Activated CD4-positive, alpha-beta T cell treated with anti-CD3 and anti-CD28 coated beads for 4 hours (primary cell): ENCODE measurements around the gene PDZD7.

ENCODE experiments used
- DNase-seq, 2 donors: peaks; one replicate each; pipeline ENCODE4 v3.0.0-alpha.2; 2020

The PDZD7 gene

DNA sequence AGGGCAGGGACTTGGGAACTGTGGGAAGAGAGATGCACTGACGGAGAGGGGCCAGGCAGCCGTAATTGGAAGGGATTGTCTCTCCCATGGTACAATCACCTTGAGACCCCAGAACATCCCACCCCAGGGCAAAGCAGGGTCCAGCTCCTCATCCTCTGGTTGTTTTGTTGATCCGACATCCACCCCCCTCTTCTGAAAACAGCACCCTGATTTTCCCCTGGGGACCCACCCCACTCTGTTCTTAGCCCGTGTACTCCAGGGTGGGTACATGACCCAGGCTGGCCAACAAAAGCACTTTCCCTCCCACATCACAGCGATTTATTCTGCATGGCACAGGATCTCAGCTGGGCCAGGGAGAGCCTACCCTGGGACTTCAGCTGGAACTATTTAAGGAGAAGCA is 14.1 kb downstream of the PDZD7 start:
- DNase-seq, result no peak

DNA sequence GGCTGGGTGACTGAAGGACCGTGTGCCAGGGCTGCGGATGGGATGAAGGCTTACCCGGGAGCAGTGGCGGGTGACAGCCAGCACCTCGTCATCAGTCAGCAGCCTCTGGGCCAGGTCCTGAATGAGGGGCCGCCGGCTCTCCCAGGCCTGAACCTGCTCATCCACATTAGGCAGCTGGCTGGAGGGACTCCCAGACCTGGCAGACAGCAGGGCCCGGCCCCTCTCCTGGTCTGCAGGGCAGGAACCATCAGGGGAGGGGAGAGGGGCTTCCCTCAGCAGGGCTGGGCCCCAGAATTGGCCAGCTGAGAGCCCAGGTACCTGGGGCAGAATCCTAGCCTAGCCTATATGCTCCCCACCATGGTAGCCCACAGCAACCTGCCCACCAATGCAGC is 15.4 kb downstream of the PDZD7 start:
- no peak for DNase-seq

DNA sequence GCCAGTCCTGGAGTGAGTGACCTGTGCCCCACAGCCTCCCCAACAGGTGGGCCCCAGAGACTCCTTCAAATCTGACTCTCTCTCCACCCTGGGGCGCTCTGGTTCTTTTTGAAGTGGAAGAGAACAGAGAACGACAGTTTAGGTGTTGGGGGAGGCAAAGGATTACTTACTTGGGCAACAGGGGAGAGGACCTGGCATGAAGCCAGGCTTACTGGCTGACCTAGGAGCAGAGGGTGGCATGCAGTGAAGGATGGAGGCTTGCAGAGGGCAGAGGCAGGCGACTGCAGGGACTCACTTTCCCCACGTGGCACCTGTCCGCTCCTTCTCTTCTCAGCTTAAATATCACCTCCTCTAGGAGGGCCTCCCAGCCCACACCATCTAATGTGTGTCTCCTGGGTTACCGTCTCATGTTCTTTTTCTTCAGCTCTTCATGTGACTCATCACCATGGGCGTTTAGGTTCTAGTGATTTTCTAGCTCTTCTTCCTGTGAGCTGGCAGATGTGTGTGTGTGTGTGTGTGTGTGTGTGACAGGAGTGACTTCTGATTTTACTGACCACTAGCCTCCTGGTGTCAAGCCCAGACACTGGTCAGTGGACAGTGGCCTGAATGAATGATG is 15.9 kb downstream of the PDZD7 start:
- DNase-seq, result no peak

DNA sequence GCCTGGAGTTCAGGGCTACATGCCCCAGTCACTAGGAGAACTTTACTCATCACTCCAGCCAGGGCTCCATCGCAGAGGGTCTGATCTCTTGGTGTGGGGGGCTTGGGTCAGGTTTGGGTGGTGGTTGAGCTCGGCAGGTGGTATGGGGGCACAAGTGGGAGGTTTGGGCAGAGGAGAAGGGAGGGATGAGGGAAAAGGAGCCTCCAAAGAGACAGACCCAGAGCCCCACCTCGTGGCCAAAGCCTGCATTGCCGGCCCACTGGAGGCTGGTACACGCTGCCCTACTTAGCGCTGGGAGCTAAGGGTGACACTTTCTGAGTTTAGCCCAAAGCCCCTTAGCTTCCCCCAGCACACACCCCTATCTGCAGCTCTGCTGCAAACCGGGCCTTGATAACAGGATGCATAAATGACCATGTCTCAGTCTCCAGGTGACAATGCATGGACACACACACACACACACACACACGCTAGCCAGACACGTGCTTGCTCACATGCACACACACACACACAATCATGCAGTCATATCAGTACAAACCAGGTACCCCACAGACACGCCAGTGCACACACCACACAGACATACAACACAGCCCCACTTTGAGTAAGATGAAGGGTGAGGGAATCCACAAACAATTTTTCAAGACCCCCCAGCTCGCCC is 16.6 kb downstream of the PDZD7 start:
- DNase-seq, result peak; percentile 59 to 78

DNA sequence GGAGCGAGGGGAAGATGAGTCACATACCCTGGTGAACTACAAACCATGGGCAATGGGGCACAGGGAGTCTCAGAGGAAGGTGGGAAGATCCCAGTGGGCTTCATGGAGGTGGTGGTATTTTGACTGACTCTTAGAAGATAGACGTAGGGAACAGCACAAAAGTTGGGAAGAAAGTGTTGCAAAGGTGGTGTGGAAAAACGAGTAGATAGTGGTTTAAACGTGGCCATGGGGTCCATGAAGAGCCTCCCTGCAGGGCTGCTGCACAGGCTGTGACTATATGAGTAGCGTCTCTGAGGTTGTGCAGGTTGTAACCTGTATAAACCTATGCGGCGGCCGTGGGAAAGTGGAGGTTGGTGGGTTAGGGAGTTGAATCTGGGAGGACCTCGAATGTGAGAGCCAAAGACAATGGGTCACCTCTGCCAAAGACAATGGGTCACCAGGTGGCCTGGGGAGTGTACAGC is 17.5 kb downstream of the PDZD7 start:
- DNase-seq, result no peak

DNA sequence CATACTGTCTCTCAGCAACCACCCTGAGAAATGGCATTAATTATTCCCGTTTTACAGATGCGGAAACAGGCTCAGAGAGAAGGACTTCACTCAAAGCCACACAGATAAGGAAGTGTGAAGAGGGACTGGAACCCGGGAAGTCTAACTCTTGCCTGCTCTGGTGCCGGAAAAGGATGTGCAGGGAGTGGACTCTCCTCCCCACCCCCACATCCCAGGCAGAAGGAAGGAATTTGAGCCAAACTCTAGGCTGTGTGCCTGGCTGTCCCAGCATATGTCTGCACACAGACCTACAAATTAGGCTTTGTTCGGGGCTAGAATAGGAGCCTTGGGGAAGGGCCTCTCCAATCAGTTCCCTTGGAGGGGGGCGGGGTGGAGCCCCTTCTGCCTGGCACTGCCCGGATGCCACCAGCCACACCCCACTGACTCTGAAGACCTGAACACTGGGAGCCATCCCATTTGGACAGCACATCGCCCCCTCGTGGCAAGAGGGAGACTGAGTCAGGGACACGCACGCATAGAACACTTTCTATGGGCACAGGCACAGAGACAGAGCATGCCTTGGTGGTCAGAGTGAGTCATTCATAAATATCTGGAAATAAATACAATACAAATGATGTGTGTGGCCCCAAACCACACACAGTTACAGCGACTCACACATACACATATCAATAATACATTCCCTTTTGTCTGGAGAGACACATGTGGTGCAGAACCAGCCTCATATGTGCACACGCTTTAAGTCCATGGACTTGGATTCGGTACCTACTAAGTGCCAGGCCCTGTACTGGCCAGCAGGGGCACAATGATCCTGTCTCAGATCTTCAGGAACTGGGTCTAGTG is 18.2 kb downstream of the PDZD7 start:
- peak; percentile 80 to 81 for DNase-seq

DNA sequence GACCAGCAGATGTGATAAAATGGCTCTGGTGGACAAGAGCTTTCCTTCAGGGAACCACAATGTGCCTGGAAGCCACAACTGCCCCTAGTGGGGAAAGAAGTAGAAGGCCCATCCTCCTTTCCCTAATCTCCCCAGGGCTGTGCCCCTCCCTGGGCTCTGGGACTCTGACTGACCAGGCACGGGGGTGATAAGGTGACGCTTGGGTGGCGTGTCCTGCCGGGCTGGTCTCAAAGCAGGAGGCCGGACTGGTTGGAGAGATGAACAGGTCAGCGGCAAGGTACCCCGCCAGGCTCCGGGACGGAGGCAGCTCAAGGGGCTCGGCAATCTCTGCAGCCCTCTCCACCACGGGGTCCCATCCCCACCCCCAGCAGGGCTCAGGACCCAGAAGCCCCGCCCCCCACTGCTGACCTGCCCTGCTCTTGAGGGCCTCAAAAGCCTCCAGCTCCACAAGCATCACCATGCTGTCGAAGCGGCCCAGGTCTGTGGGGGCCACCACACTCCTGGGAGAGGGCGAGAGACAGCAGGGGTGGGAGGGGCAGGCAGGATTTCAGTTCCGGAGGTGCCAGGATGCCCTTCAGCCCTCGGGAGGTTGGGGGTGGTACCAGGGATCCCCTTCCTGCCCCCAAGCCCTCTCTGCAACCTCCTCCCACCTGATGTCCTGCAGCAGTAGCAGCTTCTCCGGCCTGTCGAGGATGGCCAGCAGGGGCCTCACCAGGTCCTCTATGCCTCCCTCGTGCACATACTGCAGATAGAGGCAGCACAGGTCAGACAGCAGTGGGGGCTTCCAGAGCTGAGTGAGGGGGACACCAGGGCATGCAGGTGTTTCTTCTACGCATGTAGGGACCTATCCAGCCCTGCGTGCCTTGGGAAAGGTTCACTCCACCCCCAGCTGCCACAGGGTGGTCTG is 19.2 kb downstream of the PDZD7 start:
- DNase-seq, result no peak

DNA sequence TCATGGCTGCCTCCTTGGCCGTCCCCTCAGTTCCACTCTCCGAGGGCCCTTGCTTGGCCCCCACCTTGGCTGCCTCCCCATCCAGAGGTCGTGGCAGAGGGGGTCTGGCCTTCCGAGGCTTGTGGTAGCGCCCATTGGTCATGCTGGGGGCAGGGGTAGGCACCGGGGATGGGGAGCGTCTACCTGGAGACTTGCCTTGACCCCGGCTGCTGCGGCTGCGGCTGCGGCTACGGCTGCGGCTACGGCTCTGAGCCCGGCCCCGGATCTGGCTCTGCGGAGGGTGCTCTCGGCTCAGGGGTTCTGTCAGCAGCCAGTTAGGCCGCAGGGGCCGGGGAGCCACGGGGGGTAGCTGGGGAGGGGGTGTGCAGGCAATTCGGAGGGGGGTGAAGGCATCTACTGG is 20.6 kb downstream of the PDZD7 start:
- no peak for DNase-seq

DNA sequence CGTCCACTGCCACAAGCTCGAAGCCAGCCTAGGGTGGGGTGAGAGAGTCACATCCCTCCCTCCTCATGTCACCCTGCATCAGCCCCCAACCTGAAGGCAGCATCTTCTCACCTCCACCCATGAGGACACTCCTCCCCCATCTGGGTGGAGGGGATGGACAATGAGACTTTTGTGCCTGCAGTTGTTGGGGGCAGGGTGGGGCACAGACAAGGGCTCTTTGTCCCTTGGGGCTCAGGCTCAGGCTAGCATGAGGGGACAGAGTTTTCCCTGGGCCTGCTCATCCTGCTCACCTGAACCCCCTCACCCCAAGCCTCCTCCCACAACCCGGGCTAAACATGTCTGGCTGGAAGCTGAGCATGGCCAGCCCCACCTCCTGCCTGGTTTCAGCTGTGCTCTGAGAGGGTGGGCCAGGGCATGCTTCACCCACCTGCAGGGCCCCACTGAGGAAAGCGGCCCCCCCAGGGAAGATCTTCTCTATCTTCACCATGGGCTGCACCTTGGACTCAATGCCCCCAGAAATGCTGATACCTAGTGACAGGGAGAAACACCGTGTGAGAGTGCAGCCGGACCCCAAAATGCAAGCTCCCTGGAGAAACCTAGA is 22.0 kb downstream of the PDZD7 start:
- no peak for DNase-seq

DNA sequence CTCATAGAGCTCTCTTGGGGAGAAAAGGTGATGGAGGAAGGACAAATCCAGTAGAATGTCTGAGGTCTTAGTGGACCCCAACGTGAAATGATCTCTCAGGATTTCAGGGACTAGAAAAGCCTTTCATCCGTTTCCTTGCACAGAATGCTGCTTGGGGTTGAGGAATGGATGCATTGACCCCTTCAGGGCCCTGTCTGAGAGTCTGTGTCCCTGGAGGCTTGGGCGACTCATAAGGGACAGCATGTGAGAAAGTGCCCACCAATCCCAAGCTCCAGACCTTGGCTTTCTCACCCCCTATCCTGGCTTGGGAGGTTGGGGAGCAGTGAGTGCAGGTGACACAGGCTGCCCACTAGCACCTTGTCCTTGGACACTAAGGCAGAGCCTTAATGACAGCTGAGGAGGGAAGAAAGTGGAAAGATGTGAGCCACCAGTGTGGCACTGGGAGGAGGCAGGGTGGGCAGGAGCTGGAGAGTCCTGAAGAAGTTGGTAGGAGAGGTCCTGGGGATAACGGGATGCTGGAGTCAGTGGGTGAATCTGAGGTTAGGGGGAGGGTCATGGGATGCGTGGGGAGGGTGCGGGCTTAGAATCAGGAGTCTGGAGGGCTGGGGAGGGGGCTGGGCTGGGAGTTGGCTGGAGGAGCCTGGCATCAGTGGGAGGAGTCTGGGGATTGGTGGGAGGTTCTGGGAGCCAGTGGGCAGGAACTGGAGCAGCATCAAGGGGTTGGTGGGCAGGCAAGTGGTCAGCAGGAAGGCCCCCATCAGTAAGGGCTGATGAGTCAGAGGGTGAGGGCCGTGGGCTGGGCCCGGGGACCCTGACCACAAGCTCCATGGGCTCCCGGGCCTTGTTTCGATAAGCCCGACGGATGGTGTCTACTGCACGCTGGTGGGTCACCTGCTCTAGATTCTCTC is 22.8 kb downstream of the PDZD7 start:
- no peak for DNase-seq

DNA sequence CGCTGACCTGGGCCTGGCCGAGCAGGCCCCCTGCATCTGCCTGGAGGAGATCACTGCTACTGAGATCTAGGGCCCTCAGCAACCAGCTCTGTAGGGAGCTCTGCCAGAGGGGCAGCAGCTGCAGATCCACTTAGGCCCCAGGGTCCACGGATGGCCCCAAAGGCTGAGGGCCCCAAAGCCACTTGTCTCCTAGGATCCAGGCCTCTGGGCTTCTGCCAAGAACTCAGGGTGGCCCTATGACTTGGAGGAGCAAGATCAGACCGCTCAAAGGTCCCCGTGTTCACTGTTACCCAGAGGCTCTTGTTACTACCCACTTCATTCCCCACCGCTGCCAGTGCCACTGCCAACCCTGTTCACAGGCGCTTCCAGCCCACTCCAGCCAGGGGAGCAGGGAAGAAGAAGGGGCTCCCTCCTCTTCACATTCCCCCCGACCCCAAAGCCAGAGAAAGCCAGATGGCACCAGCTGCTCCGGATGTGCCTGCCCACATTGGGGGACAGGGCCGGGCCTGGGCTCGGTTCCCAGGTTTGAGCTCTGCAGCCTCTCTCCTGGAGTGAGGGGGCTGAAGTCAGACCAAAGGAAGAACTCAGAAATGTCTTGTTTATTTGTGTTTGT is 23.7 kb downstream of the PDZD7 start:
- DNase-seq, result no peak

DNA sequence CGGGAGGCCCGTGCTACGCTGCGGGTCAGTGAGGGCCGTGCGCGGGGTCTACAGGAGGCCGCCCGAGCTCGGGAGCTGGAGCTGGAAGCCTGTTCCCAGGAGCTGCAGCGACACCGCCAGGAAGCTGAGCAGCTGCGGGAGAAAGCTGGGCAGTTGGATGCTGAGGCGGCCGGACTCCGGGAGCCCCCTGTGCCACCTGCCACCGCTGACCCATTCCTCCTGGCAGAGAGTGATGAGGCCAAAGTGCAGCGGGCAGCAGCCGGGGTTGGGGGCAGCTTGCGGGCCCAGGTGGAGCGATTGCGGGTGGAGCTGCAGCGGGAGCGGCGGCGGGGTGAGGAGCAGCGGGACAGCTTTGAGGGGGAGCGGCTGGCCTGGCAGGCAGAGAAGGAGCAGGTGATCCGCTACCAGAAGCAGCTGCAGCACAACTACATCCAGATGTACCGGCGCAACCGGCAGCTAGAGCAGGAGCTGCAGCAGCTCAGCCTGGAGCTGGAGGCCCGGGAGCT is 24.3 kb downstream of the PDZD7 start:
- DNase-seq, result no peak

DNA sequence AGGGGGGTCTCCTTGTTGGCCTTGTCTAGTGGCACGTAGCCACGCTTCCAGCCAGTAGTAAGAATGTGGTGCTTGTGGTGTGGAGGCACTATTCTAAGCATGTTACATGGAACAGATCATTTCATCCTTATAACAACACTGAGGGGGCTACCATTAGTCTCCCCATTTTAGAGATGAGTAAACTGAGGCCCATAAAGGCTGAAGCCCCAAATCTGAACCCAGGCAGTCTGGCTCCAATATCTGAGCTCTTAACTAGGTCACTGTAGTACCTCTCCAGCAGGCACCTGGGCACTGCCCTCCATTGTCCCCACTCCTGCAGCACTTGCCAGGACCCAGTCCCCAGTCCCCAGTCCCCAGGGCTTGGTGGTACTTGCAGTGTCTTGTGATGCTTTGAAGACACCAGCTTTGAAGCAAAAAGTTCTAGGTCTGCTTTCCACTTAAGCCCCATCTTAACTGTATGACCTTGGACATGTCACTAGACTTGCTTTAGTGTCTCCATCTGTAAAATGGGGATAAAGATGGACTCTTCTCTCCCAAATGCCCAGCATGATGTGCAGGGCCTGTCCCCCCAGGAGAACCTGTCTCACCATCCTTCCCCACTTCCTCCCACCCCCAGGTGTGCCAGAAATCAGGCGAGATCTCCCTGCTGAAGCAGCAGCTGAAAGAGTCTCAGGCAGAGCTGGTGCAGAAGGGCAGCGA is 24.9 kb downstream of the PDZD7 start:
- no peak for DNase-seq

DNA sequence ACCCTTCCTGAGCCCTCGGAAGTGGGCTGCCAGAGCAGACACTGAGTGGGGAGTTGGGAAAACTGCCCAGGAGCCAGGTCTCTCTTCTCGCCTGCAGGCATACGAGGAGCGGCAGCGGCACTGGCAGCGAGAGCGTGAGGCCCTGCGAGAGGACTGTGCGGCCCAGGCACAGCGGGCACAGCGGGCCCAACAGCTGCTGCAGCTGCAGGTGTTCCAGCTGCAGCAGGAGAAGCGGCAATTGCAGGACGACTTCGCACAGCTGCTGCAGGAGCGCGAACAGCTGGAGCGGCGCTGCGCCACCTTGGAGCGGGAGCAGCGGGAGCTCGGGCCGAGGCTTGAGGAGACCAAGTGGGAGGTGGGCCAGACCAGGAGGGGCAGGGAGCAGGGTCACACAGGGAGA is 25.6 kb downstream of the PDZD7 start:
- DNase-seq, result no peak

DNA sequence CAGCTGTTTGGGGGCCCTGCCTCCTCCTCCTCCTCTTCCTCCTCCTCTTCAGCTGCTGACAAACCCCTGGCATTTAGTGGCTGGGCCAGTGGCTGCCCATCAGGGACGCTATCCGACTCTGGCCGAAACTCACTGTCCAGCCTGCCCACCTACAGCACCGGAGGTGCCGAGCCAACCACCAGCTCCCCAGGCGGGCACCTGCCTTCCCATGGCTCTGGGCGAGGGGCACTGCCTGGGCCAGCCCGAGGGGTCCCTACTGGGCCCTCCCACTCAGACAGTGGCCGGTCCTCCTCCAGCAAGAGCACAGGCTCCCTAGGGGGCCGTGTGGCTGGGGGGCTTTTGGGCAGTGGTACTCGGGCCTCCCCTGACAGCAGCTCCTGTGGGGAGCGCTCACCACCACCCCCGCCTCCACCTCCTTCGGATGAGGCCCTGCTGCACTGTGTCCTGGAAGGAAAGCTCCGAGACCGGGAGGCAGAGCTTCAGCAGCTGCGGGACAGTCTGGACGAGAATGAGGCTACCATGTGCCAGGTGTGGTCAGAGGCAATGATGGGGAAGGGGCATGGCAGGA is 27.2 kb downstream of the PDZD7 start:
- no peak for DNase-seq

DNA sequence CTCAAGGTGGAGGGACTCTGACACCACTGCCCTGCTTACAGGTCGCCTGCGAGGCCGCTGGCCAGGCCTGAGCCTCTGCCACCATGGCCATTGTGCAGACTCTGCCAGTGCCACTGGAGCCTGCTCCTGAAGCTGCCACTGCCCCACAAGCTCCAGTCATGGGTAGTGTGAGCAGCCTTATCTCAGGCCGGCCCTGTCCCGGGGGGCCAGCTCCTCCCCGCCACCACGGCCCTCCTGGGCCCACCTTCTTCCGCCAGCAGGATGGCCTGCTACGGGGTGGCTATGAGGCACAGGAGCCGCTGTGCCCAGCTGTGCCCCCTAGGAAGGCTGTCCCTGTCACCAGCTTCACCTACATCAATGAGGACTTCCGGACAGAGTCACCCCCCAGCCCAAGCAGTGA is 28.5 kb downstream of the PDZD7 start:
- DNase-seq, result no peak

DNA sequence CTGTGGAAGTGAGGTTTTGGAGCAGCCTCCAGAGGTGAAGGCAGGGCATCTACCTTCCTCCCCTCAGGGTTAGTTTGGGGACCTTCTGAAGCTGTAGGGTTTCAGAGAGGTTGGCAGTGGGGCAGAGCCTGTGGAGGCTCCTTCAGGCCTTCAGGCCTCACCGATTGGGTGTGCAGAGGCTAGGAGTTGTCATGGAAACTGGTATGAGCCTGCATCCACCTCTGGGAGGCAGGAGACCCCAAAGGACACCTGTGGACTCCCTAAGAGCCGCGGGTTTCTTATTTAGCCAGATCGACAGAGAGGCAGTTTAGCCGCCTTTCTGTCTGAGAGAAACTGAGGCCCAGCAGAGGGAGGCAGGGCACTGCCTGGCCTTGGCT is 29.3 kb downstream of the PDZD7 start:
- no peak for DNase-seq

DNA sequence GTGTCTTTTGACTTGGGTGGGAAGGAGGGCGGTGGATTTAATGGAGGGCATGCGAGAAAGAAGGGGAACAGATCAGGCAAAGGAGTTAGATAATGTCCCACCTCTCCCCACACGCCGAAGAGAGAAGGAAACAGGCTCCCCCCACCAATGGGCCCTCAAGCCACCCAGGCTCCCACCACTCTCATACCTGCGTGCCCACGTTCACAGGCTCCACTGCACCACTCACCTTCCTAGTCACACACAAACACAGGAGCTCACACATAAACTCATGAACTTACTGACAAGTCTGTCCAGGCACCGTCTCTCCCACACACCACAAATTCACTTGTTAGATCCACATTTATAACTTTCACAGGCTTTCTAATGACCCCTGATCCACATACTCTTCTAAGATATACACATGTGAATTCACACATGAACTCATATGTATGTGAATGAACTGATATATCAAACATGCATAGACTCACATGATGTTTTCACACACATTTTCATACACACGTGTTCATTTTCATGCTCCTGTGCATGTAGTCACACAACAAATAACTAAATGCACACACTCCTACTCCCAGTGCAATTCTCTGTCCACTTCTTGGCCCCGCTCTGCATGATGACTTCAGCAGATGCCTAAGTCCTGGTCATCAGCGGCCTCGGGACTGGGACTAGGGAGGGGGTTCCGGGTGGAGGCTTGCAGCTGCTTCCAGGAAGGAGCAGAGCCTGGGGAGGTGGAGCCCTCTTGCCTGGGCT is 29.8 kb downstream of the PDZD7 start:
- DNase-seq, result no peak
